Uterus (tissue), 2 donors: ENCODE data around the gene ATL3.
A peak's percentile ranks its signal among the peaks of the same experiment; 100 is the strongest.

Source experiments
- CTCF ChIP-seq, 4 experiments: fragments of 200-600 bp in 2 of 4; fragments of 450-650 bp in 2 of 4; sonication (generic) in 2 of 4; IDR thresholded peaks; one replicate each; pipeline ENCODE4 v1.5.1; 2016 to 2019; ENCODE audit warnings: antibody characterized with exemption in 4 of 4, mild to moderate bottlenecking in 2 of 4, moderate library complexity in 1 of 4
- POLR2A ChIP-seq, 2 donors: fragments of 450-650 bp; IDR thresholded peaks; one replicate each; pipeline ENCODE4 v1.6.1; 2016; ENCODE audit warnings: antibody characterized with exemption in 2 of 2, mild to moderate bottlenecking in 1 of 2, moderate library complexity in 1 of 2

- TF ChIP-seq POLR2A (IDR thresholded peaks at IDR 0.05) (peak; percentile 25 to 60), CTCF (IDR thresholded peaks at IDR 0.05) (no peak)
These were observed 57.0 kb downstream of the ATL3 start, which contains the start of gene PLAAT3 for GRCh38 chr11:63614136-63614671.
